Coronary artery (tissue), 2 donors: ENCODE results near the gene FADS1.

Experiments
- DNase-seq: peaks from one replicate; pipeline ENCODE4 v3.0.0-alpha.2; 2017; ENCODE audit warnings: low spot score
- H3K27ac ChIP-seq, 2 donors: fragments of 200-600 bp; sonication (generic); one replicate each; pipeline ENCODE4 v1.5.1; 2016 to 2019
- H3K4me3 ChIP-seq: fragments of 200-600 bp; sonication (generic); 2 replicates; pipeline ENCODE4 v1.5.1; 2016; ENCODE audit warnings: mild to moderate bottlenecking, moderate library complexity
- TF ChIP-seq, protein P1 (sequence below): fragments of 200-600 bp; sonication (generic); IDR thresholded peaks from one replicate; pipeline ENCODE4 v1.5.1; 2019; ENCODE audit warnings: antibody characterized with exemption

FADS1 gene

DNA sequence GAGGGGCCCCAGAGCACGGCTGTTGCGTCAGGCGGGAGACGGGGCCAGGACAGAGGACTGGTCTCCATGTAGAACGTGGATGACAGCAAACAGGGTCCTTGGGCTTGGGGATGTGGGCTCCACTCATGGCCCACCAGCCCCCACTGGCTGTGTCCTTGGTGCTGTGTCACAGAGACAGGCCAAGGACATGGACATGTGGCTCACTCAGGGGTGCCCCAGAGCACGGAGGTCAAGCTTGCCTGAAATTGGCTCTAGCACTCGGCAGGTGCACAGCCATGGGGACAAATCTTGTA, 25.7 kb upstream of the FADS1 start:
- no peak for DNase-seq
- TF ChIP-seq, protein P1, sequence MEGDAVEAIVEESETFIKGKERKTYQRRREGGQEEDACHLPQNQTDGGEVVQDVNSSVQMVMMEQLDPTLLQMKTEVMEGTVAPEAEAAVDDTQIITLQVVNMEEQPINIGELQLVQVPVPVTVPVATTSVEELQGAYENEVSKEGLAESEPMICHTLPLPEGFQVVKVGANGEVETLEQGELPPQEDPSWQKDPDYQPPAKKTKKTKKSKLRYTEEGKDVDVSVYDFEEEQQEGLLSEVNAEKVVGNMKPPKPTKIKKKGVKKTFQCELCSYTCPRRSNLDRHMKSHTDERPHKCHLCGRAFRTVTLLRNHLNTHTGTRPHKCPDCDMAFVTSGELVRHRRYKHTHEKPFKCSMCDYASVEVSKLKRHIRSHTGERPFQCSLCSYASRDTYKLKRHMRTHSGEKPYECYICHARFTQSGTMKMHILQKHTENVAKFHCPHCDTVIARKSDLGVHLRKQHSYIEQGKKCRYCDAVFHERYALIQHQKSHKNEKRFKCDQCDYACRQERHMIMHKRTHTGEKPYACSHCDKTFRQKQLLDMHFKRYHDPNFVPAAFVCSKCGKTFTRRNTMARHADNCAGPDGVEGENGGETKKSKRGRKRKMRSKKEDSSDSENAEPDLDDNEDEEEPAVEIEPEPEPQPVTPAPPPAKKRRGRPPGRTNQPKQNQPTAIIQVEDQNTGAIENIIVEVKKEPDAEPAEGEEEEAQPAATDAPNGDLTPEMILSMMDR = no peak
- Histone ChIP-seq H3K27ac (peak overlapping the region in 1 of 2 donors; percentile 9), H3K4me3 (no peak overlapping the region)

DNA sequence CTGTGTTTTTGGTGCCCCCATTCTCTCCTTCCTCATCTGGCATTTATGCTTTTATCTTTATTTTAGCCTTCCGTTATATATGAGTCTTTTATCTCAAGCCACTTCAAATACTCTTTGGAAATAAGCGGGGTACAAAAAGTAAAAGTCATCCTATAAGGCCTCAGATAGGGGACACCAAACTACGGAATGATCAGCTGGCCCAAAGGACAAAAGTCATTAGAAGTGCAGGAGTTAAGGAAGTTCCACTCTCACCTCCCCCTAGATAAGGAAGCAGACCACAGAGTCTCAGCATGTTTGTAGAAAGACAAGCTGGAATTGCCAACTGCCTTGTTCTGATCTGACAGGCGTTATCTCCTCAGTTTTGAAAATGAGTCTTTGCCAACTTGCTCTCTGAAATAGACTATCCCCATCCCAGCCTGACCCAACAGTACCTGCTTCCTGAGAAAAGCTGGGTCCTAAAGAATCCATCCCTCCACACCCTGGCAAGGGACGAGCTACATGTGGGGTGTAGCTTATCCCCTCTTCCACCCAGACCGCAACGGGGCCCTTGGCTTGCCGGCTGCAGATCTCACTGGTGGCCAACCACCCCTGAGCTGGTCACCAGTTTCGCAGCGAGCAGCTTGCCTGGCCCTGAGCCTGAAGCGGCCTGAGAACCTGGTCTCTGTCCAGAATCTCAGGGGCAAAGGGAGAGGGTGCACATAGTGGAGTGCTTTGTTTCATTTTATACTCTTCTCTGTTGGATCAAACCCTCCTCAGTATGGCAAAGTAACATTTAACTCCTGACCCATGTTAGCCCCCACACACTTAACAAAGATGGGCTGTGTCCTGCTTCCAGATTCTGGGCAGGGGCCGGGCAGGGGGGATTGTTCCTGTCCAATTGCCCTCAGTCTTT, 25.1 kb upstream of the FADS1 start:
- DNase-seq = no peak
- Histone ChIP-seq H3K27ac (peak overlapping the region in 1 of 2 donors; percentile 9), H3K4me3 (no peak overlapping the region)
- TF ChIP-seq, protein P1 = no peak

DNA sequence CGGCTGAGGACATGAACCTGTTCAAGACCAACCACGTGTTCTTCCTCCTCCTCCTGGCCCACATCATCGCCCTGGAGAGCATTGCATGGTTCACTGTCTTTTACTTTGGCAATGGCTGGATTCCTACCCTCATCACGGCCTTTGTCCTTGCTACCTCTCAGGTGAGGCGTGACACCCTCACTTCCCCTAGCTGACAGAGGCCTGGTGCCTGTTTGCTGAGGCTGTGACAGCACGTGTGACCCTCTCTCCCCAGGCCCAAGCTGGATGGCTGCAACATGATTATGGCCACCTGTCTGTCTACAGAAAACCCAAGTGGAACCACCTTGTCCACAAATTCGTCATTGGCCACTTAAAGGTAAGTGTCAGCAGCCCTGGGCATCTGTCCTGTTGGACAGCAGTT, 23.6 kb upstream of the FADS1 start:
- TF ChIP-seq, protein P1 = no peak
- Histone ChIP-seq H3K4me3 (no peak overlapping the region), H3K27ac (no peak overlapping the region)
- DNase-seq = no peak

DNA sequence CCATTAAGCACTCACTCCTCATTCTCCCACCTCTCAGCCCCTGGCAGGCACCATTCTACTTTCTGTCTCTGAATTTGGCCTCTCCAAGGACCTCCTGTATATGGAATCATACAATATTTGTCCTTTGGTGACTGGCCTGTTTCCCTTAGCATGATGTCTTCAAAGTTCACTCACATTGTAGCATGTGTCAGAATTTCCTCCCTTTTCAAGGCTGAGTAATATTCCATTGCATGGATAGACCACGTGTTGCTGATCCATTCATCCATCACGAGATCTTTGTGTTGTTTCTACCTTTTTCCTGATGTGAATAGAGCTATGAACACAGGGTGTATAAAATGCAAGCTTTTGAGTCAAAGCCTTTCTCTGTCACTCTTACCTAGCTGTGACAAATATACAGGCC, 22.9 kb upstream of the FADS1 start:
- H3K4me3 ChIP-seq = no peak overlapping the region
- no peak for DNase-seq
- TF ChIP-seq, protein P1 = no peak
- no peak overlapping the region for H3K27ac ChIP-seq

DNA sequence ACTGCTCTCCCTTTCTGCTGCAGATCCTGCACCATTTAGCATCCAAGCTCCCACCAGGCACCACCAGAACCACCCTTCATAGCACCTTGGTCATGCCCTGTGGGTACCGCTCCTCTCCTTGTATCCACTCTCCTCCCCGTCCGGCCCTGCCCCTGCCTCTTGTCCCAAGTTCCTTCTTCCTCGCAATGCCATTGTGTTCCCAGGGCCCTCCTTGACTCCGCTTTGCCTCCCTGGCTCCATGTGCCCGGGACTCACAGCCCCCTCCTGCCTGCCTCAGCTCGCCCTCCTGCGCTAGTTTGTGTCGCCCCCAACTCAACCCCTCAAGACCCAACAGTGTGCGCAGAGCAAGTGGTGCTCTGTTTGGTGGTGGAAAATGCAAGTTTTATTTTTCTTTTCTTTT, 22.1 kb upstream of the FADS1 start:
- DNase-seq = no peak
- TF ChIP-seq, protein P1 = no peak
- Histone ChIP-seq H3K4me3 (no peak overlapping the region), H3K27ac (no peak overlapping the region)

DNA sequence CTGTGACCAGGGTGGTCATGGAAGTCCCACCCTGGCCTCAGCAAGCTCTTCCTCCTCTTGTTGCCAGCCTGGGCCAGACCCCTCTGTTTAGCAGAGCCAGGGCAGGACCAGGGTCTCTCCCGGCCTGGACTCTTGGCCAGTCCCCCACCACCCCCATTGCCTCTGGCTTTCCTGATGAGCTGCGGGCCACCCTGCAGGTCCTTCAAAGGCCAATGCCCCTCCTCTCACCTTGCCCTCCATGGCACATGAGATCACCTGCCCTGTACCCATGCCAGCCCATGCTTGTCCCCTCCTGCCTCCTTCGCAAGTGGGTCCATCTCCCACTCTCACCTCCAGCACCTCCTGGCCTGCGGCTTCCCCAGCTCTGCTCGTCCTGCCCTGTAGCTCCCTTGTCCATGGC, 21.7 kb upstream of the FADS1 start:
- no peak for DNase-seq
- Histone ChIP-seq H3K4me3 (no peak overlapping the region), H3K27ac (no peak overlapping the region)
- TF ChIP-seq, protein P1 = no peak

DNA sequence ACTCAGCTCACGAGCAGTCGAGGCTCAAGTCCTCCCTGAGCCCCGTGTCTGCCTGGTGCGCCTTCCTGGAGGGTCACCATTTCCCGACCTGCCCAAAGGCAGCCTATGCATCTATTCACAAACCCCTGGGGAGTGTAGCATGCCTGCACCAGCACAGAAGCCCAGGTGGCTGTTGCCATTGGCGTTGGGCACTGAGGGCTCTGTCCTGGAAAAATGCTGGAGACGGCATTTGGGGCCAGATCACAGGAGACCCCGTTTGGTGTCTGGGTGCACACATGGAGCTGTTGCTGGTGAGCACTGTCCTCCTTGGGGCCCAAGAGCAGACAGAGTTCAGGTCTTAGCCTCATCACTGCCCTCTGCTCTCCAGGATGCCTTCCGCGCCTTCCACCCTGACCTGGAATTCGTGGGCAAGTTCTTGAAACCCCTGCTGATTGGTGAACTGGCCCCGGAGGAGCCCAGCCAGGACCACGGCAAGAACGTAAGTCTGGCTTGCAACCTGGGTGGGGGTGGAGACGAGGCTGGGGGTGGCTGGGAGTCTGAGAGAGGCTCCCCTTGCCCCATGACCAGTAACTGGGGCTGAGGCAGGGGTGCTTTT, 20.7 kb upstream of the FADS1 start:
- TF ChIP-seq, protein P1 = no peak
- DNase-seq = no peak
- Histone ChIP-seq H3K27ac (no peak overlapping the region), H3K4me3 (no peak overlapping the region)
